ENCODE results near the gene TARS2. TPM values are rescaled to one million over a fixed set of nuclear protein-coding genes. Genes with fewer than 3 reads are reported as not detected.

The TARS2 gene
- total RNA-seq, 4 donors from 2014 or later = 15.0 to 26.7 (median 18.4) TPM

- peaks cover 11 to 17% of the 10 kb centered on the region in 2 donors for H3K4me1 ChIP-seq
- H3K36me3 ChIP-seq = peaks cover 0 to 2% of the 10 kb centered on the region in 2 donors
- DNase-seq (no peak), ATAC-seq (no peak)
- in situ Hi-C loops (cut with MboI; ENCODE audit: low sequenced_read_pairs in 4 of 4) (no loop called here), intact Hi-C loops (cut with DNase I; ENCODE audit: low total_unique reads) (loop anchor here (10.0 kb wide), 1 partner anchor 152 kb away; the partner anchor contains the start of gene RPRD2)
- H3K27ac ChIP-seq = peak overlapping the region; percentile 87 to 94 (median 92)
- H3K4me3 ChIP-seq = peak overlapping the region in 2 of 4 donors; percentile 63 to 71
- H3K9me3 ChIP-seq = no peaks in the 10 kb centered on the region
- no peaks in the 10 kb centered on the region for H3K27me3 ChIP-seq
- TF ChIP-seq POLR2A (IDR thresholded peaks at IDR 0.05) (no peak), CTCF (IDR thresholded peaks at IDR 0.05 in 4 of 5, conservative IDR thresholded peaks at IDR 0.05 in 1 of 5) (no peak)
Measured at GRCh38 chr1:150516616-150517015, 29.4 kb downstream of the TARS2 start.

- no peak for TF ChIP-seq CTCF (IDR thresholded peaks at IDR 0.05 in 4 of 5, conservative IDR thresholded peaks at IDR 0.05 in 1 of 5)
- no peak for TF ChIP-seq POLR2A (IDR thresholded peaks at IDR 0.05)
- in situ Hi-C loops (cut with MboI; ENCODE audit: low sequenced_read_pairs in 4 of 4) = no loop called here
- peaks cover 12 to 13% of the 10 kb centered on the region in 2 donors for H3K4me1 ChIP-seq
- no peak overlapping the region for H3K4me3 ChIP-seq
- ATAC-seq (peak in 1 of 2 donors; percentile 66), DNase-seq (no peak)
- no peaks in the 10 kb centered on the region for H3K36me3 ChIP-seq
- intact Hi-C loops (cut with DNase I; ENCODE audit: low total_unique reads) = no loop called here
- no peaks in the 10 kb centered on the region for H3K9me3 ChIP-seq
- no peaks in the 10 kb centered on the region for H3K27me3 ChIP-seq
- peak overlapping the region; percentile 39 to 56 (median 52) for H3K27ac ChIP-seq
Measured at GRCh38 chr1:150521196-150521968, 34.2 kb downstream of the TARS2 start.

GRCh38 chr1:150525348-150525747 is 38.1 kb downstream of the TARS2 start:
- in situ Hi-C loops (cut with MboI; ENCODE audit: low sequenced_read_pairs in 4 of 4) (no loop called here), intact Hi-C loops (cut with DNase I; ENCODE audit: low total_unique reads) (no loop called here)
- H3K9me3 ChIP-seq = no peaks in the 10 kb centered on the region
- H3K27me3 ChIP-seq = no peaks in the 10 kb centered on the region
- no peaks in the 10 kb centered on the region for H3K36me3 ChIP-seq
- TF ChIP-seq POLR2A (IDR thresholded peaks at IDR 0.05) = no peak
- no peak for TF ChIP-seq CTCF (IDR thresholded peaks at IDR 0.05 in 4 of 5, conservative IDR thresholded peaks at IDR 0.05 in 1 of 5)
- peaks cover 12 to 13% of the 10 kb centered on the region in 2 donors for H3K4me1 ChIP-seq
- ATAC-seq = no peak
- no peak for DNase-seq
- no peak overlapping the region for H3K4me3 ChIP-seq
- no peak overlapping the region for H3K27ac ChIP-seq

GRCh38 chr1:150528196-150528595 is 41.0 kb downstream of the TARS2 start:
- intact Hi-C loops (cut with DNase I; ENCODE audit: low total_unique reads) (no loop called here), in situ Hi-C loops (cut with MboI; ENCODE audit: low sequenced_read_pairs in 4 of 4) (no loop called here)
- Histone ChIP-seq H3K27me3 (no peaks in the 10 kb centered on the region), H3K4me3 (no peak overlapping the region), H3K9me3 (no peaks in the 10 kb centered on the region), H3K36me3 (no peaks in the 10 kb centered on the region), H3K4me1 (peaks cover 9 to 12% of the 10 kb centered on the region in 2 donors), H3K27ac (no peak overlapping the region)
- DNase-seq (no peak), ATAC-seq (no peak)
- TF ChIP-seq POLR2A (IDR thresholded peaks at IDR 0.05) (no peak), CTCF (IDR thresholded peaks at IDR 0.05 in 4 of 5, conservative IDR thresholded peaks at IDR 0.05 in 1 of 5) (no peak)
